Measurements from ENCODE around the gene ANTXR1. TPM values are rescaled to one million over a fixed set of nuclear protein-coding genes. Genes with fewer than 3 reads are reported as not detected.

Gene ANTXR1
- total RNA-seq, 4 donors from 2014 or later = 63.0 to 134 (median 113) TPM

- Histone ChIP-seq H3K9me3 (no peaks in the 10 kb centered on the region), H3K27me3 (no peaks in the 10 kb centered on the region), H3K4me1 (no peaks in the 10 kb centered on the region), H3K27ac (no peak overlapping the region), H3K36me3 (no peaks in the 10 kb centered on the region), H3K4me3 (no peak overlapping the region)
- DNase-seq = no peak
- TF ChIP-seq POLR2A (IDR thresholded peaks at IDR 0.05) (no peak), CTCF (IDR thresholded peaks at IDR 0.05) (no peak)
- intact Hi-C loops (cut with DNase I; ENCODE audit: low total_unique reads) = no loop called here
Measured at GRCh38 chr2:69132960-69133590, 120.1 kb downstream of the ANTXR1 start.

DNA sequence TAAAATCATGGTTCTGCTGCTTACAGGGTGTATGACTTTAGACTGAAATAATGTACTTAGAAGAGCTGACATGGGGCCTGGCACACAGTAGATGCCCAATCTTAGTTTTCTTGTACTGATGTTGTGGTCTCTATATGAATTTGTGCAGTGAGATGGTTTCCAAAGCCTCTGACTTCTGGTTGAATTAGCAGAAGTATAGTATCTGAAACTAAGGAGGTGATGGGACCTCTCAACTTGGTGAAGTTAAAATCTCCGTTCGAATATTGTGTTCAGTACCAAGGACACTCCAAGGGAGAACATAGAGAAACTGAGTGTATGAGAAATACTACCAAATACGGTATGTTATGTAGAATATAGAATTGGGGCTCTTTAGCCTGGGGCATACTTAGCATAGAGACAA, 120.9 kb downstream of the ANTXR1 start:
- TF ChIP-seq POLR2A (IDR thresholded peaks at IDR 0.05) (no peak), CTCF (IDR thresholded peaks at IDR 0.05) (no peak)
- H3K4me3 ChIP-seq = no peak overlapping the region
- no peaks in the 10 kb centered on the region for H3K27me3 ChIP-seq
- no peaks in the 10 kb centered on the region for H3K36me3 ChIP-seq
- no peak overlapping the region for H3K27ac ChIP-seq
- no peak for DNase-seq
- no peaks in the 10 kb centered on the region for H3K9me3 ChIP-seq
- intact Hi-C loops (cut with DNase I; ENCODE audit: low total_unique reads) = no loop called here
- H3K4me1 ChIP-seq = no peaks in the 10 kb centered on the region

GRCh38 chr2:69134306-69134945, 121.4 kb downstream of the ANTXR1 start:
- H3K27me3 ChIP-seq = no peaks in the 10 kb centered on the region
- H3K9me3 ChIP-seq = no peaks in the 10 kb centered on the region
- DNase-seq = no peak
- H3K4me3 ChIP-seq = no peak overlapping the region
- intact Hi-C loops (cut with DNase I; ENCODE audit: low total_unique reads) = no loop called here
- TF ChIP-seq CTCF (IDR thresholded peaks at IDR 0.05) (no peak), POLR2A (IDR thresholded peaks at IDR 0.05) (no peak)
- H3K36me3 ChIP-seq = no peaks in the 10 kb centered on the region
- no peak overlapping the region for H3K27ac ChIP-seq
- H3K4me1 ChIP-seq = no peaks in the 10 kb centered on the region

GRCh38 chr2:69138247-69138772, 125.3 kb downstream of the ANTXR1 start:
- Histone ChIP-seq H3K27me3 (no peaks in the 10 kb centered on the region), H3K27ac (peak overlapping the region; percentile 65 to 74), H3K4me1 (no peaks in the 10 kb centered on the region), H3K9me3 (no peaks in the 10 kb centered on the region), H3K36me3 (no peaks in the 10 kb centered on the region), H3K4me3 (no peak overlapping the region)
- intact Hi-C loops (cut with DNase I; ENCODE audit: low total_unique reads) = no loop called here
- DNase-seq = no peak
- TF ChIP-seq CTCF (IDR thresholded peaks at IDR 0.05) (no peak), POLR2A (IDR thresholded peaks at IDR 0.05) (no peak)

- Histone ChIP-seq H3K27me3 (no peaks in the 10 kb centered on the region), H3K4me1 (no peaks in the 10 kb centered on the region), H3K4me3 (no peak overlapping the region), H3K9me3 (no peaks in the 10 kb centered on the region), H3K27ac (peak overlapping the region; percentile 65 to 74), H3K36me3 (no peaks in the 10 kb centered on the region)
- TF ChIP-seq CTCF (IDR thresholded peaks at IDR 0.05) (peak in 1 of 4 experiments; percentile 17), POLR2A (IDR thresholded peaks at IDR 0.05) (no peak)
- peak; percentile 58 to 76 for DNase-seq
- intact Hi-C loops (cut with DNase I; ENCODE audit: low total_unique reads) = no loop called here
Measured at GRCh38 chr2:69138793-69139459, 125.9 kb downstream of the ANTXR1 start.

All from uterus (tissue), 4 donors.